Lower lobe of right lung (tissue), 2 donors: ENCODE results near the gene CCND1. TPM values are rescaled to one million over a fixed set of nuclear protein-coding genes. Genes with fewer than 3 reads are reported as not detected.

Experiments
- ATAC-seq, 2 donors: fragments of 200-7000 bp; cut with Tn5 transposase; one replicate each; pipeline ENCODE4 v1.9.1; 2020 to 2022; ENCODE audit warnings: mild to moderate bottlenecking in 2 of 2, moderate library complexity in 2 of 2
- DNase-seq: peaks from one replicate; pipeline ENCODE4 v3.0.0-alpha.2; 2020
- H3K27ac ChIP-seq: fragments of 200-600 bp; one replicate; pipeline ENCODE4 v1.8.0; 2022
- H3K27me3 ChIP-seq: fragments of 200-600 bp; one replicate; pipeline ENCODE4 v1.8.0; 2022; ENCODE audit warnings: low read depth
- H3K36me3 ChIP-seq: fragments of 200-600 bp; one replicate; pipeline ENCODE4 v1.8.0; 2022; ENCODE audit warnings: mild to moderate bottlenecking
- H3K4me1 ChIP-seq: fragments of 200-600 bp; one replicate; pipeline ENCODE4 v1.8.0; 2022
- H3K4me3 ChIP-seq: fragments of 200-600 bp; one replicate; pipeline ENCODE4 v1.8.0; 2022; ENCODE audit warnings: mild to moderate bottlenecking
- H3K9me3 ChIP-seq: fragments of 200-600 bp; one replicate; pipeline ENCODE4 v1.8.0; 2022
- CTCF ChIP-seq: fragments of 200-600 bp; IDR thresholded peaks from one replicate; pipeline ENCODE4 v1.8.0; 2022; ENCODE audit warnings: antibody characterized with exemption, mild to moderate bottlenecking
- intact Hi-C: fragments of 100-400 bp; cut with DNase I; formaldehyde crosslinking; loops from one replicate; pipeline ENCODE4 v1.11.0; 2022
- total RNA-seq: library from RNA; stranded (reverse); fragmentation: NEBNext Ultra II Directional; extraction: Animal tissue kit (Norgen Biotek cat#: 25700); gene quantifications from one replicate; pipeline ENCODE4 v1.2.1, GENCODE V29; 2021
- donor health status: DM: no; HTN: yes; CAD: no; lungs with severe emphysema.

Gene CCND1
- total RNA-seq, 1 donor from 2014 or later, result 202 TPM

- Histone ChIP-seq H3K27me3 (no peaks in the 10 kb centered on the region), H3K4me1 (no peaks in the 10 kb centered on the region), H3K9me3 (peaks cover 4% of the 10 kb centered on the region), H3K4me3 (no peak overlapping the region), H3K36me3 (no peaks in the 10 kb centered on the region), H3K27ac (no peak overlapping the region)
- TF ChIP-seq CTCF, result no peak
- DNase-seq (no peak), ATAC-seq (no peak)
- intact Hi-C loops, result no loop called here
These were observed 10.5 kb upstream of the CCND1 start for GRCh38 chr11:69630424-69630823.

GRCh38 chr11:69632900-69633299, 8.1 kb upstream of the CCND1 start:
- intact Hi-C loops, result no loop called here
- Histone ChIP-seq H3K9me3 (peaks cover 4% of the 10 kb centered on the region), H3K36me3 (no peaks in the 10 kb centered on the region), H3K27me3 (peaks cover 16% of the 10 kb centered on the region), H3K4me1 (peaks cover 22% of the 10 kb centered on the region), H3K27ac (no peak overlapping the region), H3K4me3 (no peak overlapping the region)
- ATAC-seq, result no peak
- TF ChIP-seq CTCF, result no peak
- no peak for DNase-seq

- ATAC-seq (no peak), DNase-seq (no peak)
- Histone ChIP-seq H3K4me3 (no peak overlapping the region), H3K27me3 (peaks cover 28% of the 10 kb centered on the region), H3K4me1 (peaks cover 34% of the 10 kb centered on the region), H3K9me3 (peaks cover 4% of the 10 kb centered on the region), H3K36me3 (no peaks in the 10 kb centered on the region), H3K27ac (no peak overlapping the region)
- intact Hi-C loops, result no loop called here
- TF ChIP-seq CTCF, result no peak
These were observed 6.9 kb upstream of the CCND1 start for GRCh38 chr11:69634069-69634468.

- TF ChIP-seq CTCF, result no peak
- Histone ChIP-seq H3K9me3 (peaks cover 4% of the 10 kb centered on the region), H3K27ac (no peak overlapping the region), H3K36me3 (no peaks in the 10 kb centered on the region), H3K4me3 (no peak overlapping the region), H3K4me1 (peaks cover 39% of the 10 kb centered on the region), H3K27me3 (peaks cover 32% of the 10 kb centered on the region)
- no peak for ATAC-seq
- no peak for DNase-seq
- intact Hi-C loops, result no loop called here
These were observed 6.4 kb upstream of the CCND1 start for GRCh38 chr11:69634590-69634989.

DNA sequence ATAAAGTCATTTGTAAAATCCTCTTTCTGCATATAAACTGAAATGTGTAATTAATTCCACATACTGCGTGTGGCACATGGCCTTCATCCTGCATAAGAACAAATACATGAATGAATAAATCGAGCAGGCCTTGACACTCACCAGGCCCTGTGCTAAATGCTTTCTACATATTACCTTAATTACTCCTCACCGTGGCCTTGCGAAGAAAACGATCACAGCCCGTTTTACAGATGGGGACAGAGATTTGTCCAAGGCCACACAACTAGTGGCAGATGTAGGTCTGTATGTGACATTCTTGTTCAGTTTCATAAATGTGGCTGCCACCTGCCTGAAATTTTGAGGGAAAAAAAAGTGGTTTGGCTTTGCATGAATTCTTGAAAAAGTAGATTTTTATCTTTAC, 5.8 kb upstream of the CCND1 start:
- H3K4me3 ChIP-seq, result no peak overlapping the region
- peaks cover under 1% of the 10 kb centered on the region for H3K9me3 ChIP-seq
- no peaks in the 10 kb centered on the region for H3K36me3 ChIP-seq
- H3K27ac ChIP-seq, result no peak overlapping the region
- no peak for ATAC-seq
- H3K4me1 ChIP-seq, result peaks cover 45% of the 10 kb centered on the region
- H3K27me3 ChIP-seq, result peaks cover 38% of the 10 kb centered on the region
- no peak for DNase-seq
- intact Hi-C loops, result no loop called here
- no peak for TF ChIP-seq CTCF
